GM12878 (cell line): Measurements from ENCODE around the gene WWOX. TPM values are rescaled to one million over a fixed set of nuclear protein-coding genes. Genes with fewer than 3 reads are reported as not detected.

Experiments used
- ATAC-seq: fragments of 200-7000 bp; cut with Tn5 transposase; 3 replicates; pipeline ENCODE4 v1.9.1; 2020; ENCODE audit warnings: mild to moderate bottlenecking, moderate library complexity
- BruUV-seq: library from RNA; stranded (reverse); fragments of 400-500 nt; replicated peaks from 2 replicates; lab custom pipeline; 2021; lab: Mats Ljungman, UMichigan
- CTCF ChIA-PET: fragments of 300-600 bp; sonication (Branson Sonifier 250); formaldehyde crosslinking; extraction: SDS; loops from one replicate; lab custom pipeline; 2021; ENCODE audit warnings: inconsistent platforms; lab: Yijun Ruan, JAX
- POLR2A ChIA-PET: fragments of 350-600 bp; formaldehyde crosslinking; extraction: SDS; loops from one replicate; lab custom pipeline; 2021; ENCODE audit warnings: inconsistent platforms; lab: Charles Lee
- RAD21 ChIA-PET: fragments of 300-600 bp; sonication (Branson Sonifier 250); formaldehyde crosslinking; loops from one replicate; lab custom pipeline; 2023; ENCODE audit warnings: antibody characterized with exemption; ENCODE audit not compliant: unreplicated experiment; lab: Charles Lee
- SMC1A ChIA-PET: fragments of 300-600 bp; sonication (Branson Sonifier 250); formaldehyde crosslinking; loops from one replicate; lab custom pipeline; 2023; ENCODE audit not compliant: unreplicated experiment, uncharacterized antibody; lab: Charles Lee
- DNase-seq: peaks from one replicate; pipeline ENCODE4 v3.0.0-alpha.2; 2011; ENCODE audit warnings: low read depth, low spot score
- FAIRE-seq: peaks from 3 replicates; lab custom pipeline; 2011; peaks lifted over from hg19 to GRCh38; lab: Jason Lieb, UNC
- H2AFZ ChIP-seq: 2 replicates; pipeline ENCODE4 v1.6.0; 2011; ENCODE audit warnings: low read depth, low read length, control low read depth; ENCODE audit not compliant: control insufficient read depth
- H3K27ac ChIP-seq: 2 replicates; pipeline ENCODE4 v1.5.1; 2011; ENCODE audit warnings: control low read depth; ENCODE audit not compliant: control insufficient read depth, insufficient read depth
- H3K27me3 ChIP-seq, 2 experiments: replicated peaks in 1 of 2; 2 replicates each; pipeline versions ENCODE4 v1.6.0 to v1.6.1; 2011; ENCODE audit warnings: low read length in 1 of 2; ENCODE audit not compliant: control insufficient read depth in 2 of 2, insufficient read depth in 2 of 2
- H3K36me3 ChIP-seq, 2 experiments: 2 replicates each; pipeline ENCODE4 v1.5.1; 2011; ENCODE audit warnings: low read length in 1 of 2; ENCODE audit not compliant: control insufficient read depth in 2 of 2, insufficient read depth in 2 of 2
- H3K4me1 ChIP-seq: 2 replicates; pipeline ENCODE4 v1.6.1; 2011; ENCODE audit warnings: mild to moderate bottlenecking, low read length, moderate library complexity, mixed read lengths; ENCODE audit not compliant: control insufficient read depth, insufficient read depth
- H3K4me2 ChIP-seq: 2 replicates; pipeline ENCODE4 v1.6.0; 2011; ENCODE audit warnings: control low read depth; ENCODE audit not compliant: control insufficient read depth, insufficient read depth
- H3K4me3 ChIP-seq: fragments of 200-600 bp; sonication (generic); 2 replicates; pipeline ENCODE4 v1.5.1; 2016
- H3K79me2 ChIP-seq: 2 replicates; pipeline ENCODE4 v1.6.0; 2011; ENCODE audit warnings: low read length; ENCODE audit not compliant: control insufficient read depth, insufficient read depth
- H3K9ac ChIP-seq: 2 replicates; pipeline ENCODE4 v1.8.0; 2011; ENCODE audit warnings: low read length, control low read depth, mixed read lengths; ENCODE audit not compliant: control insufficient read depth, insufficient read depth
- H3K9me3 ChIP-seq: replicated peaks from 3 replicates; pipeline ENCODE4 v1.5.1; 2011; ENCODE audit warnings: mild to moderate bottlenecking, low read length; ENCODE audit not compliant: control insufficient read depth, insufficient read depth
- H4K20me1 ChIP-seq: 2 replicates; pipeline ENCODE4 v1.6.0; 2011; ENCODE audit not compliant: control insufficient read depth, insufficient read depth
- ATF3 ChIP-seq: IDR thresholded peaks from 2 replicates; pipeline ENCODE4 v1.6.1; 2011; ENCODE audit warnings: low read depth, mild to moderate bottlenecking, low read length, moderate library complexity, borderline replicate concordance; ENCODE audit errors: extremely low read depth
- ATF7 ChIP-seq: fragments of 450-650 bp; IDR thresholded peaks from 2 replicates; pipeline ENCODE4 v1.6.1; 2016; ENCODE audit warnings: low read depth, mild to moderate bottlenecking
- CHD4 ChIP-seq: fragments of 200-600 bp; sonication (generic); IDR thresholded peaks from 2 replicates; pipeline ENCODE4 v1.6.1; 2016; ENCODE audit warnings: mild to moderate bottlenecking
- KDM1A ChIP-seq: fragments of 200-600 bp; sonication (generic); IDR thresholded peaks from 2 replicates; pipeline ENCODE4 v1.6.1; 2016; ENCODE audit warnings: borderline replicate concordance
- NBN ChIP-seq: fragments of 450-650 bp; IDR thresholded peaks from 2 replicates; pipeline ENCODE4 v1.6.1; 2016
- NR2F1 ChIP-seq: fragments of 450-650 bp; conservative IDR thresholded peaks from 2 replicates; pipeline ENCODE4 v1.6.1; 2017; ENCODE audit warnings: mild to moderate bottlenecking
- POLR2AphosphoS2 ChIP-seq: IDR thresholded peaks from 2 replicates; pipeline ENCODE4 v1.6.1; 2011; ENCODE audit warnings: low read depth, mild to moderate bottlenecking, low read length, improper control_type of control experiment, moderate library complexity
- RELB ChIP-seq: fragments of 450-650 bp; IDR thresholded peaks from 2 replicates; pipeline ENCODE4 v1.6.1; 2017; ENCODE audit warnings: low read depth, mild to moderate bottlenecking, moderate library complexity
- SPI1 ChIP-seq: IDR thresholded peaks from 2 replicates; pipeline ENCODE4 v1.6.1; 2011; ENCODE audit warnings: low read depth, mild to moderate bottlenecking, low read length, moderate library complexity, borderline replicate concordance; ENCODE audit not compliant: insufficient read depth
- SREBF2 ChIP-seq: IDR thresholded peaks from 2 replicates; pipeline ENCODE4 v1.6.1; 2012; ENCODE audit warnings: mild to moderate bottlenecking, low read length
- STAT3 ChIP-seq: IDR thresholded peaks from 2 replicates; pipeline ENCODE4 v1.6.1; 2011; ENCODE audit warnings: low read depth, low read length, improper control_type of control experiment
- TBL1XR1 ChIP-seq: IDR thresholded peaks from 2 replicates; pipeline ENCODE4 v1.6.1; 2012; ENCODE audit warnings: low read depth, low read length, improper control_type of control experiment
- USF1 ChIP-seq: IDR thresholded peaks from 2 replicates; pipeline ENCODE4 v1.6.1; 2011; ENCODE audit warnings: borderline replicate concordance, low read depth, mild to moderate bottlenecking, moderate library complexity, mixed read lengths, low read length; ENCODE audit not compliant: insufficient read depth; ENCODE audit errors: extremely low read length
- USF2 ChIP-seq: IDR thresholded peaks from 2 replicates; pipeline ENCODE4 v1.6.1; 2011; ENCODE audit warnings: low read depth, low read length, improper control_type of control experiment, borderline replicate concordance
- ZBTB4 ChIP-seq: fragments of 450-650 bp; formaldehyde crosslinking; IDR thresholded peaks from 2 replicates; pipeline ENCODE4 v1.4.0; 2022; ENCODE audit warnings: mild to moderate bottlenecking, moderate library complexity
- WGBS: methylation state at CpG from one replicate; pipeline ENCODE4 v1.1.6; 2016; ENCODE audit warnings: low lambda C conversion rate; ENCODE audit not compliant: insufficient replicate concordance, insufficient coverage; ENCODE audit errors: missing lambda C conversion rate; 5-methylcytosine and 5-hydroxymethylcytosine counted together
- in situ Hi-C: fragments of 300-500 bp; cut with MboI; formaldehyde crosslinking; loops from 9 replicates; pipeline ENCODE4 v1.14.3; 2018; ENCODE audit warnings: mixed read lengths
- intact Hi-C: fragments of 100-400 bp; cut with micrococcal nuclease; formaldehyde crosslinking; loops from one replicate; pipeline ENCODE4 v1.14.2; 2022; ENCODE audit not compliant: unreplicated experiment
- polyA plus RNA-seq, 11 experiments: library from polyadenylated mRNA; depleted of rRNA in 4 of 11; unstranded in 6 of 11; stranded (reverse) in 5 of 11; fragments of >200 nt; fragmentation: Nextera tagmentation in 4 of 11; fragmentation: Illumina TruSeq in 1 of 11; extraction: Ambion mirVana in 4 of 11; extraction: Trizol in 1 of 11; gene quantifications; 1 replicate in 1 of 11; 2 replicates in 10 of 11; pipeline versions ENCODE4 v1.2.1 to v1.2.3, GENCODE V29; 2011 to 2016; ENCODE audit warnings: inconsistent platforms in 2 of 11, missing spikeins in 2 of 11, low read depth in 1 of 11
- total RNA-seq, 4 experiments: library from RNA; depleted of rRNA in 3 of 4; stranded (reverse); fragments of >200 nt in 3 of 4; fragmentation: Illumina TruSeq in 1 of 4; extraction: Trizol in 1 of 4; gene quantifications; 2 replicates each; pipeline versions ENCODE4 v1.2.1 to v1.2.3, GENCODE V29; 2013 to 2021

The WWOX gene
- total and polyA plus RNA-seq, 10 of the 15 experiments (the other 5 are each of a cell fraction or from before 2014, with no cell fraction given), result 2.8 to 24.4 (median 17.8) TPM

GRCh38 chr16:78307824-78308528 is 208.5 kb downstream of the WWOX start:
- Histone ChIP-seq H4K20me1 (no peaks in the 10 kb centered on the region), H3K4me2 (no peak overlapping the region), H3K27me3 (no peaks in the 10 kb centered on the region), H3K4me1 (no peaks in the 10 kb centered on the region; the same call in 1 of the 2 replicates), H3K9me3 (no peaks in the 10 kb centered on the region), H2AFZ (no peak overlapping the region), H3K79me2 (no peaks in the 10 kb centered on the region), H3K27ac (no peak overlapping the region), H3K9ac (no peak overlapping the region), H3K36me3 (no peaks in the 10 kb centered on the region), H3K4me3 (no peak overlapping the region)
- SMC1A ChIA-PET, result interaction anchor here (0.7 kb wide), 1 partner anchor 1964 kb away, joined by 4 read pairs; no protein-coding TSS in a partner anchor
- no peak for ATAC-seq
- RAD21 ChIA-PET, result no interaction called here
- FAIRE-seq, result no peak
- CTCF ChIA-PET, result no interaction called here
- intact Hi-C loops (no loop called here), in situ Hi-C loops (no loop called here)
- 55% methylated on average over 1 of the region's 1 CpG for WGBS
- BruUV-seq, result no TSS peak
- no peak for DNase-seq
- POLR2A ChIA-PET, result no interaction called here
- TF ChIP-seq RELB, result no peak
- TF ChIP-seq USF1, result no peak
- no peak for TF ChIP-seq POLR2AphosphoS2
- TF ChIP-seq ATF3, result no peak
- TF ChIP-seq ZBTB4 (CRISPR knock-in tag), result no peak
- TF ChIP-seq NBN, result no peak
- TF ChIP-seq SPI1, result no peak
- no peak for TF ChIP-seq TBL1XR1
- no peak for TF ChIP-seq STAT3
- no peak for TF ChIP-seq CHD4
- TF ChIP-seq KDM1A, result no peak
- no peak for TF ChIP-seq NR2F1
- no peak for TF ChIP-seq ATF7
- no peak for TF ChIP-seq USF2
- TF ChIP-seq SREBF2, result no peak
